ENCODE results near the gene NT5DC3.

The NT5DC3 gene

GRCh38 chr12:103840876-103841689 is at the start of gene NT5DC3:
NT5DC3 (minus strand) TSS chr12:103841234; CDS start chr12:103841156, 78 bp downstream.
- DNase-seq (ENCODE audit: low read depth in 3 of 3): peak; percentile 60 to 74 (median 72)

- DNase-seq (ENCODE audit: low read depth in 3 of 3): no peak
Observed at GRCh38 chr12:103887738-103888137, 46.7 kb upstream of the NT5DC3 start.

GRCh38 chr12:103886195-103886797 is 45.3 kb upstream of the NT5DC3 start:
- DNase-seq (ENCODE audit: low read depth in 3 of 3): no peak

- no peak for DNase-seq (ENCODE audit: low read depth in 3 of 3)
Observed at GRCh38 chr12:103884316-103884715, 43.3 kb upstream of the NT5DC3 start.

- no peak for DNase-seq (ENCODE audit: low read depth in 3 of 3)
Observed at GRCh38 chr12:103883908-103884307, 42.9 kb upstream of the NT5DC3 start.

- DNase-seq (ENCODE audit: low read depth in 3 of 3): no peak
Observed at GRCh38 chr12:103882861-103883596, 42.0 kb upstream of the NT5DC3 start.

GRCh38 chr12:103881261-103881660 is 40.2 kb upstream of the NT5DC3 start:
- no peak for DNase-seq (ENCODE audit: low read depth in 3 of 3)

GRCh38 chr12:103880299-103881142 is 39.5 kb upstream of the NT5DC3 start:
- DNase-seq (ENCODE audit: low read depth in 3 of 3): no peak

GRCh38 chr12:103879878-103880277 is 38.8 kb upstream of the NT5DC3 start:
- no peak for DNase-seq (ENCODE audit: low read depth in 3 of 3)

- no peak for DNase-seq (ENCODE audit: low read depth in 3 of 3)
Observed at GRCh38 chr12:103879048-103879692, 38.1 kb upstream of the NT5DC3 start.

- peak; percentile 27 to 40 (median 38) for DNase-seq (ENCODE audit: low read depth in 3 of 3)
Observed at GRCh38 chr12:103877934-103878510, 37.0 kb upstream of the NT5DC3 start.

- DNase-seq (ENCODE audit: low read depth in 3 of 3): no peak
Observed at GRCh38 chr12:103877288-103877687, 36.3 kb upstream of the NT5DC3 start.

- no peak for DNase-seq (ENCODE audit: low read depth in 3 of 3)
Observed at GRCh38 chr12:103875666-103876065, 34.6 kb upstream of the NT5DC3 start.

- no peak for DNase-seq (ENCODE audit: low read depth in 3 of 3)
Observed at GRCh38 chr12:103868215-103868614, 27.2 kb upstream of the NT5DC3 start.

- DNase-seq (ENCODE audit: low read depth in 3 of 3): no peak
Observed at GRCh38 chr12:103865151-103865730, 24.2 kb upstream of the NT5DC3 start.

GRCh38 chr12:103864710-103865109 is 23.7 kb upstream of the NT5DC3 start:
- DNase-seq (ENCODE audit: low read depth in 3 of 3): no peak

GRCh38 chr12:103858953-103859601 is 18.0 kb upstream of the NT5DC3 start:
- DNase-seq (ENCODE audit: low read depth in 3 of 3): no peak

- no peak for DNase-seq (ENCODE audit: low read depth in 3 of 3)
Observed at GRCh38 chr12:103858335-103858734, 17.3 kb upstream of the NT5DC3 start.

GRCh38 chr12:103857164-103857563 is 16.1 kb upstream of the NT5DC3 start:
- no peak for DNase-seq (ENCODE audit: low read depth in 3 of 3)

Data from stimulated activated CD4-positive, alpha-beta T cell treated with anti-CD3 and anti-CD28 coated beads, TNF-alpha, amount 100 ng/mL, for 24 hours (primary cell).